Ishikawa (cell line): ENCODE measurements around the gene LEKR1.

Experiments used
- CEBPB ChIP-seq: IDR thresholded peaks from 2 replicates; pipeline ENCODE4 v1.6.1; 2012
- CREB1 ChIP-seq: IDR thresholded peaks from 2 replicates; pipeline ENCODE4 v1.6.1; 2012; ENCODE audit warnings: low read depth
- EGR1 ChIP-seq: IDR thresholded peaks from 2 replicates; pipeline ENCODE4 v1.6.1; 2012
- EP300 ChIP-seq: IDR thresholded peaks from 2 replicates; pipeline ENCODE4 v1.6.1; 2012; ENCODE audit warnings: borderline replicate concordance
- FOXM1 ChIP-seq: IDR thresholded peaks from 2 replicates; pipeline ENCODE4 v1.6.1; 2012; ENCODE audit warnings: low read depth, borderline replicate concordance
- MAX ChIP-seq: IDR thresholded peaks from 2 replicates; pipeline ENCODE4 v1.6.1; 2012
- RAD21 ChIP-seq: IDR thresholded peaks from 2 replicates; pipeline ENCODE4 v1.6.1; 2012; ENCODE audit warnings: low read depth
- REST ChIP-seq: IDR thresholded peaks from 2 replicates; pipeline ENCODE4 v1.6.1; 2012; ENCODE audit warnings: low read depth, mild to moderate bottlenecking
- TAF1 ChIP-seq: IDR thresholded peaks from 2 replicates; pipeline ENCODE4 v1.6.1; 2012; ENCODE audit warnings: low read depth, mild to moderate bottlenecking
- TCF12 ChIP-seq: IDR thresholded peaks from 2 replicates; pipeline ENCODE4 v1.6.1; 2012; ENCODE audit warnings: low read depth
- USF1 ChIP-seq: IDR thresholded peaks from 2 replicates; pipeline ENCODE4 v1.6.1; 2012
- ZBTB7A ChIP-seq: IDR thresholded peaks from 2 replicates; pipeline ENCODE4 v1.6.1; 2012; ENCODE audit warnings: low read depth

- TF ChIP-seq MAX (no peak), CEBPB (no peak), EP300 (no peak), ZBTB7A (no peak), USF1 (no peak), REST (no peak), TAF1 (no peak), EGR1 (no peak), RAD21 (no peak), FOXM1 (no peak), CREB1 (no peak), TCF12 (no peak)
Measured at GRCh38 chr3:156867920-156868319, 41.8 kb downstream of the LEKR1 start.
